GM12875 (cell line): ENCODE results near the gene SPECC1.

Experiments used
- H3K4me3 ChIP-seq: one replicate; pipeline ENCODE4 v1.5.1; 2011; ENCODE audit warnings: low read depth, low read length, control low read depth
- CTCF ChIP-seq: IDR thresholded peaks from 2 replicates; pipeline ENCODE4 v1.5.1; 2011; ENCODE audit warnings: low read depth, mild to moderate bottlenecking, control low read depth, inconsistent platforms, low read length, moderate library complexity, borderline replicate concordance; ENCODE audit not compliant: insufficient read depth

The SPECC1 gene

GRCh38 chr17:20207262-20207985 lies 198.3 kb downstream of the SPECC1 start:
- TF ChIP-seq CTCF: no peak

GRCh38 chr17:20208717-20209116 lies 199.6 kb downstream of the SPECC1 start:
- TF ChIP-seq CTCF: no peak
- H3K4me3 ChIP-seq: no peak overlapping the region

More at GRCh38 chr17:20207262-20207985, 198.3 kb downstream of the SPECC1 start:
- no peak overlapping the region for H3K4me3 ChIP-seq

GRCh38 chr17:20210180-20210579 lies 201.0 kb downstream of the SPECC1 start:
- H3K4me3 ChIP-seq: no peak overlapping the region
- no peak for TF ChIP-seq CTCF

- H3K4me3 ChIP-seq: no peak overlapping the region
- no peak for TF ChIP-seq CTCF
Observed at GRCh38 chr17:20210614-20211013, 201.5 kb downstream of the SPECC1 start.

DNA sequence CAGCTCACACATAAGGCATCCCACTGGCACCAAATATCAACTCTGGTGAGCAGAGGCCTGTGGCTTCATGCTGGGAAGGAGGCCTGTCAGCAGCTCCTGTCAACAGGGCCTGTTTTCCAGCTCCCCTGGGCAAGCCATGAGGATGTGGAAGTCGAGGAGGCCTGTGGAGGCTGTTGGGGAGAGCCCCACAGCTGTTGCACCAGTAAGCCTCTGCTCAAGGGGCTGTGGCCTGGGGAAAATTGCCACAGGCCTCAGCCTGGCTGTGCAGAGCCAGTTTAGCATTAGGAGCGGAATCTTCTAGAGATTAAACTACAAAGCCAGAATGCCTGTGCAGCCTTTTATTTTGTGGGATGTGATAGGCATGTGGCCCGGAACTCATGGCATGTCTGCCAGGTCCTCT lies 202.1 kb downstream of the SPECC1 start:
- TF ChIP-seq CTCF: no peak
- no peak overlapping the region for H3K4me3 ChIP-seq

DNA sequence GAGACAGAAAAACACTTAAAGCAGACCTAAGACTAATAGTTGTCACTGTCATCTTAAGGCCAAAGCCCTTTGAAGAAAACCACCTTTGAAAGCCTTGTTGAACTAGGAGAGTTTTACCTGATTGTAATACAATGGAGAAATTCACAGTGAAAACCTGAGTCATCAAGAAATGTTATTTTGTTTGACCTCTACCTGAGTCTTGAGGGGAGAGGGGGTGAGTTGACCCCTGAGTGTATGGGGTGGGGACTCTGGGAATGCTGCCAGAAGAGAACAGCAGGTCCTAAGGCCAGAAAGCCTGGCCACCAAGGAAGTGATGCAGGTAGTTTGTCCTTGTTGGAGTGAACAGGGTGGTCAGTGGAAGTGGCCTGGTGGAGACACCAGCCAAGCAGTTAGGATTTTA lies 204.3 kb downstream of the SPECC1 start:
- TF ChIP-seq CTCF: no peak
- no peak overlapping the region for H3K4me3 ChIP-seq

GRCh38 chr17:20214794-20215193 lies 205.6 kb downstream of the SPECC1 start:
- no peak overlapping the region for H3K4me3 ChIP-seq
- no peak for TF ChIP-seq CTCF
